Measurements from ENCODE around the gene ARID3A.

Gene ARID3A

DNA sequence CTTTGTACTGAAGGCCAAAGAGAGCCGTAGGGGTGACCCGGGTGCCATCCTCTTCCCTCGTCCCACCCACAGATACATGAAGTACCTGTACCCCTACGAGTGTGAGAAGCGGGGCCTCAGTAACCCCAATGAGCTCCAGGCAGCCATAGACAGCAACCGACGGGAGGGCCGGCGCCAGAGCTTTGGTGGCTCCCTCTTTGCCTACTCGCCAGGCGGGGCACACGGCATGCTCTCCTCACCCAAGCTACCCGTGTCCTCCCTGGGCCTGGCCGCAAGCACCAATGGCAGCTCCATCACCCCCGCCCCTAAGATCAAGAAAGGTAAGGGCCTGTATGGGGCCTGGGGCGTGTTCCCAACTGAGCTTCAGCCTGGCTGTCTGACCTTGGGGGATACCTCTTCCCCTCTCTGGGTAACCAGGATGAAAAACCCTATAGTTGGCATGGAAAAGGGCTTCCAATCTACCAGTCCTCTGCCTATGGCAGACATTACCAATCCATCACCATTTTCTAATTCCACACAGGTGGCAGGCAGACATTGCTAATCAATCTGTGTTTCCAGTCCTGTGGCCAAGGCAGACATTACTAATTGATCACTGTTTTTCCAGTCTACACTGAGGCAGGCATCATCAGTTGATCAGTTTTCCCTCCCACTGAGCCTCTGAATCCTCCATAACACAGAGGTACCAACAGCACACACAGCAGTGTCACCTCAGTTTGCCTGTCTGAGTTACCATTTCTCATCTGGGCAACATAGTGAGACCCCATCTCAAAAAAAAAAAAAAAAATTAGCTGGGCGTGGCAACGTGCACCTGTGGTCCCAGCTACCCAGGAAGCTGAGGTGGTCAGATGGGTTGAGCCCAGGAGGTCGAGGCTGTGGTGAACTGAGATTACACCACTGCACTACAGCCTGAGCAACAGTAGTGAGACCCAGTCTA, 39.2 kb downstream of the ARID3A start:
- DNase-seq: no peak

DNA sequence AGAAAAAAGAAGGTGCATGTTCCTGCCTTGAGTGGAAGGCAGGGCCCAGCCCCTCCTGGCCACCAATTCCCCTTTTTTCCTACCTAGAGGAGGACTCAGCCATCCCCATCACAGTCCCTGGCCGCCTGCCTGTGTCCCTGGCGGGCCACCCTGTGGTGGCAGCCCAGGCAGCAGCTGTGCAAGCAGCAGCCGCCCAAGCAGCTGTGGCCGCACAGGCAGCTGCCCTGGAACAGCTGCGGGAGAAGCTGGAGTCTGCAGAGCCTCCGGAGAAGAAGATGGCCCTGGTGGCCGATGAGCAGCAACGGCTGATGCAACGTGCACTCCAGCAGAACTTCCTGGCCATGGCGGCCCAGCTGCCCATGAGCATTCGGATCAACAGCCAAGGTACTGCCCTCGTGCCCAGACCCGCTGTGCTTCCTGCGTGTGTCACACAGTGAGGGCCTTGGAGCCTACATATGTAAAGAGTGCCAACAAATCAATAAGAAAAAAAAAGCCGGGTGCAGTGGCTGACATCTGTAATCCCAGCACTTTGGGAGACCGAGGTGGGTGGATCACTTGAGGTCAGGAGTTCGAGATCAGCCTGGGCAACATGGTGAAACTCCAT, 40.8 kb downstream of the ARID3A start:
- DNase-seq: no peak

DNA sequence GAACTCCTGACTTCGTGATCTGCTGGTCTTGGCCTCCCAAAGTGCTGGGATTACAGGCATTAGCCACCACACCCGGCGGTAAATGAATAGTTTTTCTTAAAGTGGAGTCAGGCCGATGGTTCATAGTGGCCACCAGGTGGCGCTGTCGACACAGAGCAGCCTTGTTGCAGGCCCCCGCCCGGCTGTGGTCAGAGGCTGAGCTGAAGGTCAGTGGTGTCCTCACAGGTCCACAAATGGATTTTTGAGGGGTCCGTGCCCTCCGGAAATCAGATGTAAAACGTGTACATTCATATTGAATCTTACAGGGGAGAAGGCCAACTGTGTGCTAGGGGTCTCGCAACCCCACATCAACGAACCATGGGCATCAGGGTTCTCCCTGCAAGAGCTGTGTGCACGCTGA, 44.9 kb downstream of the ARID3A start:
- DNase-seq: no peak

- no peak for DNase-seq
Observed at GRCh38 chr19:971795-972194, 46.0 kb downstream of the ARID3A start.

- DNase-seq: no peak
Observed at GRCh38 chr19:972281-972680, 46.4 kb downstream of the ARID3A start.

DNA sequence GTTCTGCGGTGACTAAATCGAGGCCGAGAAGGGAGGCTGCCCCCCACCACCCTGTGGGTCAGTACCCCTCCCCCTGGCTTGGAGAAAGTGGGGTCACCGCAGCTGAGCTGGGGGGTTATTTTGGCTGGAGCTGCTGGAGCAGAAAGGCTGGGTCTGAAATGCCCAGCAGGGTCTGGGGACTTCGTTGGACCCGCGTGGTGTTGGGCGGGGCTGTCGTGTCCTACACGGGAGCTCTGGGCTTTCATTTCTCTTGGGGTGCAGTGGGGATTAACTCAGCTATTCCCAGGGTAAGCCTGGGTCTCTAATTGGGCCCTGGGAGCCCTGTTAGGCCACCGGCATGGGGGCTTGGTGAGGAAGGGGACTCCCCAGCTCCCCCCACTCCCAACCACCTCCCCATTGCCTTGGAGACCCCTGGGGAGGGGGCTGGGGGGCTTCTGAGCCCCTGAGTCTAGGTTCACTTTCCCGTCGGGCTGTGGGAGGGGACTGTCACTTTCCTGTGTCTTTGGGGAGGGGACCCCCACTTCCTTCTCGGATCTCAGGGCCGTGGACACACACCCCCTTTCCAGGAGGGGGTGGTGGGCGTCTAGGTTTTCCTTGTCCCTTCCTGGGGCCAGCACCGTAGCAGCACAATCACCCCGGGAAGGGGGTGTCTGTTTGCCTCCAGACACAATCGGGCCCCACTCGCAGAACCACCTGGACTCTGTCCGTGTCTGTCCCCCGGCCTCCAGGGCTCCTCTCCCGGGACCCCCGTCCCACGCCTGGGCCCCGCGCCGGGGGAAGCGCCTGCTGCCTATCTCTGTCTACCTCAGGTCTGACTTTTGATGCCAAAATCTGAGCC, 48.1 kb downstream of the ARID3A start:
- DNase-seq: no peak

DNA sequence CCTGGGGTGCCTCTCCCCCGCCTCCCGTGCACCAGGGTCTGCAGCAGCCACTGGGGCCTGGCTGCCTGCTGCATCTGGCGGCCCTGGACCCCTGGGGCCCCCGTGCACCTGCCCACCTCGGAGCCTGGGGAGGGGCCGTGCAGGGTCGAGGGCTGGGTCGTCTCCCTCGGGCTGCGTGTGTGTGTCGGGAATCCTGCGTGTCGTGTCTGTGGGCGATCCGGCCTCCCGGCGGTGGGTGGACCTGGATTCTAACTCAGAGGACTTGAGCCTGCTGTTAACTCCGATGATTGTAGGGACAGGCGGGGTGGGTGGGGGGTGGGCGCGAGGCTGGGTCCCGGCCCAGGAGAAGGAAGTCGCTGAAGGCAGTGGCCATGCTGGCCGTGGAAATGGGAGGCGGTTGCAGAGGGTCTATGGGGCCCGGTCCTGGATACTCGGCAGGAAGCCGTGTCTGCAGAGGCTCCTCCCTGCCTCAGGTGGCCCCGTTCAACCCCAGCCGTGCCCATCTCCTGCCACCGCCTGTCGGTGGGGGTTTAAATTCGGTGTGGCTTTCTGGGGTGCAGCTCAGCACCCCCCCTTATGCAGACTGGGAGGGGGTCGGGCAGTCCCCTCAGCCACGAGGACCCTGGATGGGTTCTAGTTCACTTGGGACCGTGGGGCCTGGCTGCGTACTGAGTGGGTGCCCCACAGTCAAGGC, 48.9 kb downstream of the ARID3A start:
- DNase-seq: no peak

- DNase-seq: no peak
Observed at GRCh38 chr19:976476-976875, 50.6 kb downstream of the ARID3A start.

DNA sequence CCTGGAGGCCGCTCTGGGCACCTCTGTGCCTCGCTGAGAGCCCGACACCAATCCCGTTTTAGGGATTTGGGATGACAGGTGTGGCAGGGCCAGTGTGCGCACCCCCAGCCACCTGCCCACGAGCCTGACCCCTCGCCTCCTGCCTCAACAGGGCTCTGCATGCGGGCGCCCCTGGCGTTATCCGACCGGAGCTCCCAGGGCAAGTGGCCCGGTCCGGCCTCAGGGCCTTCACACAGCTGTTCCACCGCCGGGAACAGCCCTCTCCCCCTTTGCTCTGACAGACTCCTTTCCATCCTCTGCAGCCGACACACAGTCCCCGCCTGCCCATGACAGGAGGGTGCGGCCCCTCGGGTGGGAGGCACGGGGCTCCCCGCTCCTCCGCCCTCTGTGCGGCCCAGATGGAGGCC, 51.2 kb downstream of the ARID3A start:
- no peak for DNase-seq

DNA sequence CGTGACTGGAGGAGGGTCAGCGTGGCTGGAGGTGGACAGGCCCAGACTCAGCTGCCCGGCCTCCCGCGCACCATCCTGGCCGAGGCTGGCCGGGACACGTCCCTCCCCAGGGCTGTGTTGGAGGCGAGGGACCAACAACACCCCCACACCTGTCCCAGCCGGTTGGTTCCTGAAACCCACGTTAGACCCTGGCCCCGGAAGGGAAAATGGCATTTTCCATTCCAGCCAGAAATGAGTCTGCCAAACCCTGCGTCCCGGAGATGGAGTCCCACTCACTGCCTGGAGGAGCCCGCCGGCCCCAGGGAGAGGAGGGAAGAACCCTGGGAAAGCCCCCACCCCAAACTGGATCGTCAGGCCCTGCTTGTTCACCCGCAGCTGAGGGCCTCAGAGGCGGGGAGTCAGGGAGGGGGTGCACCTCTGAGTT, 53.5 kb downstream of the ARID3A start:
- no peak for DNase-seq

- no peak for DNase-seq
Observed at GRCh38 chr19:980133-980998, 54.5 kb downstream of the ARID3A start.

DNA sequence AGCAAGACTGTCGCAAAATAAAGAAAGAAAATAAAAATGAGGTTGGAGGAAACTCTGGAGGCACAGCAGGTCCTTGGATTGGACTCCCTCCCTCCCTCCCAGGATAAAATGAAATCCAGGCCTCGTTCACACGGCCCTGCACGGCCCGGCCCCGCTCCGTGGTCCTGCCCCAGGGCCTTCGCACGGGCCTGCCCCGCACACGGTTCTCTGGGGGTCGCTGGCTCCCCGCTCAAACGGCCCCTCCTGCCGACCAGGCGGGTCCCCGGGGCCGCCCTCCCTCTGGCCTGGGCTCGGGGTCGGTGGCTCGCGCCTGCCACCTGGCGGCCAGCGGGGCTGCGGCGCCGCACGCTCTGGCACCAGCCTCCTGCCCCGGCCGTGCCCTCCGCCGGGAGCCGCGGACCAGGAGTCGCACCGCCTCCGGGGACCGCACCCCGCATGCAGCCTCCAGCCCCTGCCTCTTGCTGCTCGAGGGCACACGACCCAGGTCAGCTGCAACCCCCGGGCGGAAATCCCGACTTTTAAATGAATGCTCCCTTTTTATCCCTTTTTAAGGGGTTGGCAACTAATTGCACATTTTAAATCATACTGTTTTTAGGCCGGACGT, 56.8 kb downstream of the ARID3A start:
- peak; percentile 62 for DNase-seq

DNA sequence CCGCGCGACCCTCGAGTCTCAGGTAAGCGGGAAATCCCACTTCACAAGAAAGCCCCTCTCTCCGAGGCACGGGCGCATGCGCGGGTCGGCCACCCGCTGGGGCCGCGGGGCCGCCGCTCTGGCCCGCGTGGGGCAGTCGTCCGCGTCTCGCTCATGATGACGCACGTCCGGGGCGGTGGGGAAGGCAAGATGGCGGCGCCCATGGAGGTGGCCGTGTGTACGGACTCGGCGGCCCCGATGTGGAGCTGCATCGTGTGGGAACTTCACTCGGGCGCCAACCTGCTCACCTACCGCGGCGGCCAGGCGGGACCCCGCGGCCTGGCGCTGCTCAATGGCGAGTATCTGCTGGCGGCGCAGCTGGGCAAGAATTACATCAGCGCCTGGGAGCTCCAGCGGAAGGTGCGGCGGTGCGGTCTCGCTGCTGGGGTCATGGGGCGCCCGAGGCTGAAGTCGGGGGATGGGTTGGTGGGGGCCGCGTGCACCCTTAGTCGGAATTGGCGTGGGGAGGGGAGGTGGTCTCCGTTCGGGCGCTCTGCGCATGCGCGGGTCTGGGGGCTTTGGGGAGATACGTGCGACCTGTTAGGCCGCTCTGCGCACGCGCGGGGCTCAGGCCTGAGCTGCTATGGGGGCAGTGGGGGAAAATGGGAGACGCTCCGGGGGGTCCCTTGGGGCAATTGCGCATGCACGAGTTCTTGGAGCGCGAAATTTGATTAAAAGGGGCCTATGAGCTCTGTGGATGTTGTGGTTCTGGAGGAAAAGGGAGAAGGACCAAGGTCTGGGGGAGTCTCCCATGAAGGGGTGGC, 58.5 kb downstream of the ARID3A start, which contains the start of gene WDR18:
TSS of gene WDR18 (plus strand) at position 181 of the 803 bp plus-strand sequence. CDS start at position 190, 9 bp downstream.
- DNase-seq: peak; percentile 84

GRCh38 chr19:986083-986482, 60.2 kb downstream of the ARID3A start:
- no peak for DNase-seq

DNA sequence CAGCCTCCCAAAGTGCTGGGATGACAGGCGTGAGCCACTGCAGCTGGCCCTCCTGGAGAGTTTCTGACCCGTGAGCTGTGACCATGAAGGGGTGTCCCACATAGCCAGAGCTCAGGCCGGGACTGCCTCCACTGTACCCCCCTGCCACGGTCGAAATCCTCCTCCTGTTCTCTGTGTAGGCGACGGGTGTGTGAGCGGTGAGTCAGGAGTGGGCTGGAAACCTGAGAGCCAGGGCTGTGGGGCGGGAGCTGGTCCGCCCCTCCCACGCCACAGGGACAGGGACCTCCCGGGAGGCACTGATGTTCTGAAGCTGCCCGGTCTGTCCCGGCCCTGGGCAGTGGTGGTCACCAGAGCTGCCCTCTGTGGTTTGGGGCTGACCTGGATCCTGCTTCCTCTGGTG, 62.2 kb downstream of the ARID3A start:
- DNase-seq: no peak

- DNase-seq: no peak
Observed at GRCh38 chr19:988510-988909, 62.7 kb downstream of the ARID3A start.

DNA sequence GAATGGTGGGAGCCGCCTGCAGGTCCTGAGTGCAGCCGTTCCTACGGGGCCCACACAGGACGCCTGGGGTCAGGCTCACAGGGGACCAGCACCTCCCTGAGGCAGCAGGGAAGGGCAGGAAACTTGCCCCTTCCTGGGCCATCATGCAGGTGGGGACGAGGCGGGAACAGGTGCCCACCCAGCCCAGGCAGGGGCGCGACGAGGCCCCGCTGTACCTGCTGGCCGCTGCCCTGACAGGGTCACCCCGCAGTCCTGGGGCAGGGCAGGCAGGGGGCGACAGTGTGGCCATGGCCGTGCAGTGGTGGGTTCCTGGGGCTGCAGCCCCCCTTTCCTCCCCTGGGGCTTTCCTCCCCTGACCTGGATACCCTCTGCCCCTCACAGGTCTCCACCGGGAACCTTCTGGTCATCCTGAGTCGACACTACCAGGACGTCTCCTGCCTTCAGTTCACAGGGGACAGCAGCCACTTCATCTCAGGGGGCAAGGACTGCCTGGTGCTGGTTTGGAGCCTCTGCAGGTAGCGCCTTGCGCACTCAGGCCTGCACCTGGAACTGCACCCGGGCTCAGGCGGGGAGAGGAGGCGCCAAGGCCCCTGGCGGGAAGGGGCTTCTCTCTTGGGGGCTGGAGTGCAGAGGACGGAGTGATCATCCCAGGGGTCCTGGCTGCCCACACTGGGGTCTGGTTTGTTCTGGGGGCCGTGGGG, 63.7 kb downstream of the ARID3A start:
- DNase-seq: no peak

DNA sequence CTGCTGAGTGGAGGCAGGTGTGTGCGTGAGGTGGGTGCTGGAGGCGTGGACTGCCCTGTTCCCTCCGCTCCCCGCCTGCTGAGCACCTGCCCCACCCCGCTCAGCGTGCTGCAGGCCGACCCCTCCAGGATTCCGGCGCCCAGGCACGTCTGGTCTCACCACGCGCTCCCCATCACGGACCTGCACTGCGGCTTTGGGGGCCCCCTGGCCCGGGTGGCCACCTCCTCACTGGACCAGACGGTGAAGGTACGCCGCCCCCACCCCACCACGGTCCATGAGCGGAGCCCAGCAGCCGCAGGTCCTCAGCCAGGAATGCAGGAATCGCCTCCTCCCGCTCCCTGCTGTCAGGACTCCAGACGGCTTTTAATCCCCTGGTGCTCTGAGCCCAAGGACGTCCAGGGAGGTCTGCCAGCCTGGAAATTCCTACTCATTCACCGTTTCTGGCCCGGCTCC, 64.3 kb downstream of the ARID3A start:
- no peak for DNase-seq

- DNase-seq: no peak
Observed at GRCh38 chr19:990746-991145, 64.9 kb downstream of the ARID3A start.

All from activated CD4-positive, alpha-beta T cell treated with anti-CD3 and anti-CD28 coated beads for 1 hour (primary cell).